Effector memory CD4-positive, alpha-beta T cell (primary cell): ENCODE measurements around the gene TNNT2.

ENCODE experiments used
- DNase-seq, 3 donors: peaks; one replicate each; pipeline ENCODE4 v3.0.0-alpha.2; 2020
- H3K27ac ChIP-seq: 2 replicates; pipeline ENCODE4 v1.7.0; 2013; ENCODE audit warnings: mild to moderate bottlenecking, low read length, moderate library complexity; ENCODE audit not compliant: insufficient read depth, poor library complexity, severe bottlenecking
- H3K27me3 ChIP-seq: replicated peaks from 2 replicates; pipeline ENCODE4 v1.7.0; 2013; ENCODE audit warnings: mild to moderate bottlenecking, low read length; ENCODE audit not compliant: insufficient read depth, control insufficient read depth, poor library complexity, severe bottlenecking
- H3K36me3 ChIP-seq: 2 replicates; pipeline ENCODE4 v1.7.0; 2013; ENCODE audit warnings: mild to moderate bottlenecking, low read length, moderate library complexity; ENCODE audit not compliant: control insufficient read depth, insufficient read depth
- H3K4me1 ChIP-seq: 2 replicates; pipeline ENCODE4 v1.7.0; 2013; ENCODE audit warnings: low read length, mild to moderate bottlenecking; ENCODE audit not compliant: control insufficient read depth, insufficient read depth, poor library complexity, severe bottlenecking
- H3K4me3 ChIP-seq: 2 replicates; pipeline ENCODE4 v1.7.0; 2013; ENCODE audit warnings: low read length, low read depth, mild to moderate bottlenecking; ENCODE audit not compliant: insufficient read depth, poor library complexity, severe bottlenecking
- H3K9me3 ChIP-seq: 2 replicates; pipeline ENCODE4 v1.7.0; 2013; ENCODE audit warnings: mild to moderate bottlenecking, low read length, moderate library complexity; ENCODE audit not compliant: control insufficient read depth

Gene TNNT2

GRCh38 chr1:201329286-201329685 lies 48.2 kb downstream of the TNNT2 start:
- Histone ChIP-seq H3K4me3 (no peak overlapping the region), H3K27ac (no peak overlapping the region), H3K27me3 (no peaks in the 10 kb centered on the region), H3K4me1 (no peaks in the 10 kb centered on the region), H3K36me3 (no peaks in the 10 kb centered on the region), H3K9me3 (no peaks in the 10 kb centered on the region)
- no peak for DNase-seq

- Histone ChIP-seq H3K9me3 (no peaks in the 10 kb centered on the region), H3K4me1 (no peaks in the 10 kb centered on the region), H3K36me3 (no peaks in the 10 kb centered on the region), H3K4me3 (no peak overlapping the region), H3K27me3 (no peaks in the 10 kb centered on the region), H3K27ac (no peak overlapping the region)
- DNase-seq = no peak
Measured at GRCh38 chr1:201328576-201328975, 48.9 kb downstream of the TNNT2 start.

- H3K4me1 ChIP-seq = no peaks in the 10 kb centered on the region
- no peak for DNase-seq
- no peaks in the 10 kb centered on the region for H3K27me3 ChIP-seq
- no peak overlapping the region for H3K4me3 ChIP-seq
- H3K9me3 ChIP-seq = no peaks in the 10 kb centered on the region
- no peak overlapping the region for H3K27ac ChIP-seq
- no peaks in the 10 kb centered on the region for H3K36me3 ChIP-seq
Measured at GRCh38 chr1:201327687-201328240, 49.7 kb downstream of the TNNT2 start.

- Histone ChIP-seq H3K4me3 (no peak overlapping the region), H3K9me3 (no peaks in the 10 kb centered on the region), H3K27ac (no peak overlapping the region), H3K36me3 (no peaks in the 10 kb centered on the region), H3K4me1 (no peaks in the 10 kb centered on the region), H3K27me3 (no peaks in the 10 kb centered on the region)
- DNase-seq = no peak
Measured at GRCh38 chr1:201326710-201327109, 50.8 kb downstream of the TNNT2 start.

- Histone ChIP-seq H3K9me3 (no peaks in the 10 kb centered on the region), H3K4me1 (no peaks in the 10 kb centered on the region), H3K4me3 (no peak overlapping the region), H3K36me3 (no peaks in the 10 kb centered on the region), H3K27ac (no peak overlapping the region), H3K27me3 (no peaks in the 10 kb centered on the region)
- DNase-seq = no peak
Measured at GRCh38 chr1:201325678-201326060, 51.8 kb downstream of the TNNT2 start.

GRCh38 chr1:201324821-201325677 lies 52.4 kb downstream of the TNNT2 start:
- Histone ChIP-seq H3K36me3 (no peaks in the 10 kb centered on the region), H3K4me1 (no peaks in the 10 kb centered on the region), H3K27ac (no peak overlapping the region), H3K4me3 (no peak overlapping the region), H3K27me3 (no peaks in the 10 kb centered on the region), H3K9me3 (no peaks in the 10 kb centered on the region)
- no peak for DNase-seq

GRCh38 chr1:201324306-201324705 lies 53.2 kb downstream of the TNNT2 start:
- no peak for DNase-seq
- no peaks in the 10 kb centered on the region for H3K9me3 ChIP-seq

GRCh38 chr1:201322653-201323510 lies 54.6 kb downstream of the TNNT2 start:
- Histone ChIP-seq H3K36me3 (no peaks in the 10 kb centered on the region), H3K9me3 (no peaks in the 10 kb centered on the region), H3K27me3 (no peaks in the 10 kb centered on the region), H3K4me1 (no peaks in the 10 kb centered on the region), H3K27ac (no peak overlapping the region), H3K4me3 (no peak overlapping the region)
- DNase-seq = no peak

More at GRCh38 chr1:201324306-201324705, 53.2 kb downstream of the TNNT2 start:
- Histone ChIP-seq H3K27me3 (no peaks in the 10 kb centered on the region), H3K36me3 (no peaks in the 10 kb centered on the region), H3K27ac (no peak overlapping the region), H3K4me1 (no peaks in the 10 kb centered on the region), H3K4me3 (no peak overlapping the region)

GRCh38 chr1:201321826-201322390 lies 55.6 kb downstream of the TNNT2 start:
- H3K27ac ChIP-seq = no peak overlapping the region
- no peaks in the 10 kb centered on the region for H3K27me3 ChIP-seq
- no peaks in the 10 kb centered on the region for H3K4me1 ChIP-seq
- no peak overlapping the region for H3K4me3 ChIP-seq
- no peaks in the 10 kb centered on the region for H3K9me3 ChIP-seq
- no peak for DNase-seq
- H3K36me3 ChIP-seq = no peaks in the 10 kb centered on the region
